H9 (cell line): ENCODE measurements around the gene UTP3. TPM values are rescaled to one million over a fixed set of nuclear protein-coding genes. Genes with fewer than 3 reads are reported as not detected.

Source experiments
- DNase-seq: peaks from one replicate; pipeline ENCODE4 v3.0.0-alpha.2; 2017
- H2AFZ ChIP-seq: one replicate; pipeline ENCODE4 v1.6.1; 2013; ENCODE audit warnings: mild to moderate bottlenecking, low read length, control low read depth, moderate library complexity
- H2AK5ac ChIP-seq: 2 replicates; pipeline ENCODE4 v1.6.1; 2013; ENCODE audit warnings: low read length, control low read depth, mixed read lengths; ENCODE audit not compliant: insufficient read length
- H2BK120ac ChIP-seq: one replicate; pipeline ENCODE4 v1.6.1; 2013; ENCODE audit warnings: low read depth, mild to moderate bottlenecking, low read length, control low read depth, inconsistent platforms; ENCODE audit not compliant: poor library complexity, severe bottlenecking
- H2BK12ac ChIP-seq: 2 replicates; pipeline ENCODE4 v1.6.1; 2013; ENCODE audit warnings: low read length, control low read depth, mixed read lengths, low read depth; ENCODE audit not compliant: insufficient read length
- H2BK15ac ChIP-seq: 2 replicates; pipeline ENCODE4 v1.6.1; 2013; ENCODE audit warnings: low read depth, low read length, control low read depth
- H2BK20ac ChIP-seq: one replicate; pipeline ENCODE4 v1.6.1; 2013; ENCODE audit warnings: low read depth, mild to moderate bottlenecking, low read length, control low read depth, inconsistent platforms; ENCODE audit not compliant: poor library complexity, severe bottlenecking
- H2BK5ac ChIP-seq: 2 replicates; pipeline ENCODE4 v1.6.1; 2013; ENCODE audit warnings: low read length, control low read depth, mixed read lengths; ENCODE audit not compliant: insufficient read length
- H3K14ac ChIP-seq: 2 replicates; pipeline ENCODE4 v1.6.1; 2013; ENCODE audit warnings: low read length, control low read depth; ENCODE audit not compliant: insufficient read depth
- H3K18ac ChIP-seq: 2 replicates; pipeline ENCODE4 v1.6.1; 2013; ENCODE audit warnings: low read depth, mild to moderate bottlenecking, mixed read lengths, low read length, control low read depth; ENCODE audit not compliant: insufficient read length
- H3K23ac ChIP-seq: 2 replicates; pipeline ENCODE4 v1.6.1; 2013; ENCODE audit warnings: low read length, control low read depth, mixed read lengths, low read depth; ENCODE audit not compliant: insufficient read length
- H3K23me2 ChIP-seq: 2 replicates; pipeline ENCODE4 v1.6.1; 2013; ENCODE audit warnings: low read depth, mild to moderate bottlenecking, mixed read lengths, low read length, control low read depth; ENCODE audit not compliant: insufficient read length, poor library complexity, severe bottlenecking
- H3K27ac ChIP-seq: 2 replicates; pipeline ENCODE4 v1.5.1; 2013; ENCODE audit warnings: low read length, control low read depth, mixed read lengths, low read depth; ENCODE audit not compliant: insufficient read length
- H3K27me3 ChIP-seq: 2 replicates; pipeline ENCODE4 v1.6.1; 2013; ENCODE audit warnings: low read length, control low read depth, inconsistent platforms; ENCODE audit not compliant: insufficient read depth
- H3K4ac ChIP-seq: 2 replicates; pipeline ENCODE4 v1.6.1; 2013; ENCODE audit warnings: low read depth, mild to moderate bottlenecking, control low read depth, inconsistent platforms, low read length, moderate library complexity
- H3K4me1 ChIP-seq: 2 replicates; pipeline ENCODE4 v1.6.1; 2013; ENCODE audit warnings: low read length, control low read depth, inconsistent platforms; ENCODE audit not compliant: insufficient read depth
- H3K4me2 ChIP-seq: 2 replicates; pipeline ENCODE4 v1.6.1; 2013; ENCODE audit warnings: low read length, control low read depth, mixed read lengths; ENCODE audit not compliant: insufficient read length, insufficient read depth
- H3K56ac ChIP-seq: 2 replicates; pipeline ENCODE4 v1.6.1; 2013; ENCODE audit warnings: low read depth, mild to moderate bottlenecking, mixed read lengths, low read length, control low read depth; ENCODE audit not compliant: insufficient read length
- H3K79me1 ChIP-seq: 2 replicates; pipeline ENCODE4 v1.6.1; 2013; ENCODE audit warnings: low read depth, mild to moderate bottlenecking, moderate library complexity, low read length, control low read depth, inconsistent platforms; ENCODE audit not compliant: insufficient read depth, poor library complexity, severe bottlenecking
- H3K79me2 ChIP-seq: 2 replicates; pipeline ENCODE4 v1.6.1; 2013; ENCODE audit warnings: low read length, control low read depth, inconsistent platforms; ENCODE audit not compliant: insufficient read depth
- H3K9ac ChIP-seq: 2 replicates; pipeline ENCODE4 v1.6.1; 2013; ENCODE audit warnings: low read length, control low read depth, mixed read lengths; ENCODE audit not compliant: insufficient read length; ENCODE audit errors: extremely low read depth
- H3K9me3 ChIP-seq: one replicate; pipeline ENCODE4 v1.6.1; 2013; ENCODE audit warnings: low read depth, low read length, inconsistent platforms; ENCODE audit not compliant: control insufficient read depth
- H3T11ph ChIP-seq: one replicate; pipeline ENCODE4 v1.6.1; 2013; ENCODE audit warnings: mild to moderate bottlenecking, low read length, control low read depth, inconsistent platforms
- H4K20me1 ChIP-seq: one replicate; pipeline ENCODE4 v1.6.1; 2013; ENCODE audit not compliant: control insufficient read depth, insufficient read length, insufficient read depth
- H4K5ac ChIP-seq: 2 replicates; pipeline ENCODE4 v1.6.1; 2013; ENCODE audit warnings: low read depth, mild to moderate bottlenecking, mixed read lengths, low read length, control low read depth; ENCODE audit not compliant: insufficient read length
- H4K8ac ChIP-seq: replicated peaks from 2 replicates; pipeline ENCODE4 v1.6.1; 2013; ENCODE audit warnings: low read length, control low read depth, mixed read lengths, low read depth; ENCODE audit not compliant: insufficient read length
- H4K91ac ChIP-seq: 2 replicates; pipeline ENCODE4 v1.6.1; 2013; ENCODE audit warnings: low read depth, mild to moderate bottlenecking, moderate library complexity, mixed read lengths, low read length, control low read depth; ENCODE audit not compliant: insufficient read length
- H3K27ac Mint-ChIP-seq, 3 experiments: 2 replicates in 2 of 3; 3 replicates in 1 of 3; pipeline ENCODE4 v1.8.0; 2020 to 2021; ENCODE audit warnings: mixed read lengths in 3 of 3, mild to moderate bottlenecking in 1 of 3, moderate library complexity in 1 of 3
- H3K27me3 Mint-ChIP-seq: 2 replicates; pipeline ENCODE4 v1.8.0; 2021; ENCODE audit warnings: low read depth, mild to moderate bottlenecking, moderate library complexity, mixed read lengths
- H3K36me3 Mint-ChIP-seq, 3 experiments: 2 replicates in 2 of 3; 3 replicates in 1 of 3; pipeline ENCODE4 v1.8.0; 2020 to 2021; ENCODE audit warnings: low read depth in 3 of 3, mixed read lengths in 3 of 3; ENCODE audit not compliant: insufficient read depth in 1 of 3
- H3K4me1 Mint-ChIP-seq, 2 experiments: 2 replicates each; pipeline ENCODE4 v1.8.0; 2020; ENCODE audit warnings: mixed read lengths in 2 of 2
- H3K4me3 Mint-ChIP-seq, 2 experiments: 2 replicates in 1 of 2; 3 replicates in 1 of 2; pipeline ENCODE4 v1.8.0; 2020 to 2021; ENCODE audit warnings: mild to moderate bottlenecking in 2 of 2, mixed read lengths in 2 of 2, moderate library complexity in 1 of 2
- H3K9me3 Mint-ChIP-seq, 2 experiments: 2 replicates in 1 of 2; 3 replicates in 1 of 2; pipeline ENCODE4 v1.8.0; 2020; ENCODE audit warnings: mild to moderate bottlenecking in 2 of 2, mixed read lengths in 2 of 2, moderate library complexity in 1 of 2
- WGBS: extraction: QIAGEN DNeasy Blood & Tissue Kit; methylation state at CpG from one replicate; pipeline ENCODE4 v1.1.7; 2013; ENCODE audit warnings: missing lambda C conversion rate, low lambda C conversion rate, mixed read lengths; ENCODE audit not compliant: insufficient read length; ENCODE audit errors: extremely low coverage; 5-methylcytosine and 5-hydroxymethylcytosine counted together
- total RNA-seq: library from RNA; stranded (reverse); gene quantifications from 2 replicates; pipeline ENCODE4 v1.2.1, GENCODE V29; 2021
- TF ChIP-seq, protein P1 (sequence below): fragments of 200-600 bp; sonication (generic); conservative IDR thresholded peaks from 3 replicates; pipeline ENCODE4 v1.8.0; 2021; ENCODE audit warnings: antibody characterized with exemption, mild to moderate bottlenecking

UTP3 gene
- total RNA-seq, 1 experiment from 2014 or later, result 49.3 TPM

DNA sequence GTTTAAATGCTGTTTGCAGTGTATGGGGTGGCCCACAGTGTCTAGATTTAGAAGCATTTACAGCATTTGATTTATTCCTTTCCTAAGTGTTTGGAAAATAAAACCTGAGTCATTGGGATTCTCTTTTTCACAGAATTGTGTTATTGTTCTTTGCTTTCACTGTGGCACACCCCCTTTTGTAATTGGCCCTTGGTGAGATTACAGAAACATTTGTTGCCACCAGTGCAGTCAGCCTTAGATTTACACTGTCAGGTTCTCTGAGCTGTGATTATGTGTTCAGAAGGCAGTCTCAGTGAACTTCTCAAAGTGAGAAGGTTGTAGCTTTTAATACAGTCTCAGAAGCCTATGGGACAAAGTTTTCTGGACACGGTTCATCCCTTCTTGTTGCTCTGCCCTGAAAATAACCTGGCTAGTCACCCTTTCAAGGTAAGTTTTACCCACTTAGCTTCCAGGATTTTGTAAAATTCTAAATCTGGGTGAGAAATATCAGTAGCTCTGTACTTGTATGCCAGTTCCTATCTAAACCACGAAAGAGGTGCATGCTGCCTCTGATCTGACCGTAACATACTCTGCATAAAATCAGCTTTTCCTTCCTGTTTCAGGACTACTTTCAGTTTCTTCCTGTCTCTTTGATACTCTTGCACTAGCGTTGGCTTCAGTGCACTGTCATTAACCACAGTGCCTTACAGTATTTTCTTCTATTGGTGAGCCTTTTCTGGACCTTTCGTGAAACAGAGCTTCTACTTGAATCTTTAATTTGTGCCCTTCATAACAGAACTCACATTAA is 46.0 kb downstream of the UTP3 start:
- Histone ChIP-seq H3K4me2 (no peak overlapping the region), H3K18ac (no peak overlapping the region), H3K27ac (no peak overlapping the region), H3T11ph (no peak overlapping the region), H3K23me2 (no peaks in the 10 kb centered on the region), H3K23ac (no peak overlapping the region), H3K79me1 (peaks cover 2% of the 10 kb centered on the region), H3K4ac (no peak overlapping the region), H2BK120ac (no peak overlapping the region), H3K9me3 (no peaks in the 10 kb centered on the region), H3K4me1 (no peaks in the 10 kb centered on the region), H3K56ac (no peak overlapping the region), H2BK15ac (no peak overlapping the region), H4K5ac (no peak overlapping the region), H3K27me3 (no peaks in the 10 kb centered on the region), H4K91ac (no peak overlapping the region), H4K8ac (no peak overlapping the region), H2AFZ (no peak overlapping the region), H2BK5ac (no peak overlapping the region), H3K79me2 (no peaks in the 10 kb centered on the region), H2BK20ac (no peak overlapping the region), H4K20me1 (no peaks in the 10 kb centered on the region), H3K14ac (no peak overlapping the region), H2BK12ac (no peak overlapping the region), H3K9ac (no peak overlapping the region), H2AK5ac (no peak overlapping the region)
- Mint-ChIP-seq H3K4me3 (no peak overlapping the region), H3K27ac (peak overlapping the region in 1 of 3 experiments; percentile 31; a peak in 1 of 7 replicates), H3K9me3 (no peaks in the 10 kb centered on the region), H3K4me1 (peaks cover 0 to 4% of the 10 kb centered on the region in 2 experiments; a peak in 2 of 4 replicates), H3K27me3 (no peaks in the 10 kb centered on the region; the same call in 1 of the 2 replicates), H3K36me3 (no peaks in the 10 kb centered on the region)
- no peak for DNase-seq
- TF ChIP-seq, protein P1, sequence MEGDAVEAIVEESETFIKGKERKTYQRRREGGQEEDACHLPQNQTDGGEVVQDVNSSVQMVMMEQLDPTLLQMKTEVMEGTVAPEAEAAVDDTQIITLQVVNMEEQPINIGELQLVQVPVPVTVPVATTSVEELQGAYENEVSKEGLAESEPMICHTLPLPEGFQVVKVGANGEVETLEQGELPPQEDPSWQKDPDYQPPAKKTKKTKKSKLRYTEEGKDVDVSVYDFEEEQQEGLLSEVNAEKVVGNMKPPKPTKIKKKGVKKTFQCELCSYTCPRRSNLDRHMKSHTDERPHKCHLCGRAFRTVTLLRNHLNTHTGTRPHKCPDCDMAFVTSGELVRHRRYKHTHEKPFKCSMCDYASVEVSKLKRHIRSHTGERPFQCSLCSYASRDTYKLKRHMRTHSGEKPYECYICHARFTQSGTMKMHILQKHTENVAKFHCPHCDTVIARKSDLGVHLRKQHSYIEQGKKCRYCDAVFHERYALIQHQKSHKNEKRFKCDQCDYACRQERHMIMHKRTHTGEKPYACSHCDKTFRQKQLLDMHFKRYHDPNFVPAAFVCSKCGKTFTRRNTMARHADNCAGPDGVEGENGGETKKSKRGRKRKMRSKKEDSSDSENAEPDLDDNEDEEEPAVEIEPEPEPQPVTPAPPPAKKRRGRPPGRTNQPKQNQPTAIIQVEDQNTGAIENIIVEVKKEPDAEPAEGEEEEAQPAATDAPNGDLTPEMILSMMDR, result no peak
- WGBS, result no CpG with 5 or more reads among the region's 5 CpGs
